ENCODE data around the gene ATP6AP1. TPM values are rescaled to one million over a fixed set of nuclear protein-coding genes. Genes with fewer than 3 reads are reported as not detected.

The ATP6AP1 gene
- total RNA-seq, 1 donor from 2014 or later: 22.6 TPM

GRCh38 chrX:154476821-154477220 lies 48.3 kb downstream of the ATP6AP1 start:
- no peak overlapping the region for H3K27ac ChIP-seq
- TF ChIP-seq EZH2 (IDR thresholded peaks at IDR 0.05): no peak
- no peak for TF ChIP-seq CTCF (IDR thresholded peaks at IDR 0.05)
- no peak for TF ChIP-seq EZH2phosphoT487 (IDR thresholded peaks at IDR 0.05)

GRCh38 chrX:154477891-154478477 lies 49.5 kb downstream of the ATP6AP1 start:
- no peaks in the 10 kb centered on the region for H3F3A ChIP-seq (ENCODE audit: low read depth)
- no peak overlapping the region for H3K9ac ChIP-seq
- peak overlapping the region; percentile 72 for H3K4me2 ChIP-seq
- Mint-ChIP-seq H3K4me1 (peaks cover 5% of the 10 kb centered on the region), H3K36me3 (peaks cover 13% of the 10 kb centered on the region), H3K9me3 (peaks cover 35% of the 10 kb centered on the region), H3K27me3 (ENCODE audit: insufficient read depth, low read depth) (peaks cover 9% of the 10 kb centered on the region), H3K27ac (no peak overlapping the region), H3K4me3 (peak overlapping the region; percentile 89)
- no peaks in the 10 kb centered on the region for H3K79me2 ChIP-seq (ENCODE audit: low read depth)
- no peak for TF ChIP-seq EZH2phosphoT487 (IDR thresholded peaks at IDR 0.05)
- TF ChIP-seq EZH2 (IDR thresholded peaks at IDR 0.05): no peak
- no peak for TF ChIP-seq CTCF (IDR thresholded peaks at IDR 0.05)
- DNase-seq (ENCODE audit: low spot score): no peak
- no peaks in the 10 kb centered on the region for H3K9me3 ChIP-seq (ENCODE audit: low read depth)
- no peaks in the 10 kb centered on the region for H4K20me1 ChIP-seq (ENCODE audit: low read depth)
- H3K27ac ChIP-seq: no peak overlapping the region
- no peaks in the 10 kb centered on the region for H3K36me3 ChIP-seq
- H3K4me1 ChIP-seq: no peaks in the 10 kb centered on the region
- no peaks in the 10 kb centered on the region for H3K27me3 ChIP-seq
- H2AFZ ChIP-seq (replicated peaks): no peak overlapping the region
- H3K4me3 ChIP-seq: peak overlapping the region; percentile 51

More at GRCh38 chrX:154476821-154477220, 48.3 kb downstream of the ATP6AP1 start:
- H3K27ac Mint-ChIP-seq: no peak overlapping the region
- no peaks in the 10 kb centered on the region for H3K4me1 ChIP-seq
- H3K27me3 ChIP-seq: no peaks in the 10 kb centered on the region
- H3K4me2 ChIP-seq: no peak overlapping the region
- peaks cover 5% of the 10 kb centered on the region for H3K27me3 Mint-ChIP-seq (ENCODE audit: insufficient read depth, low read depth)
- peaks cover 13% of the 10 kb centered on the region for H3K36me3 Mint-ChIP-seq
- no peaks in the 10 kb centered on the region for H3K36me3 ChIP-seq
- H4K20me1 ChIP-seq (ENCODE audit: low read depth): no peaks in the 10 kb centered on the region
- no peaks in the 10 kb centered on the region for H3K4me1 Mint-ChIP-seq
- H3K9ac ChIP-seq: no peak overlapping the region
- H3K79me2 ChIP-seq (ENCODE audit: low read depth): no peaks in the 10 kb centered on the region
- no peaks in the 10 kb centered on the region for H3K9me3 ChIP-seq (ENCODE audit: low read depth)
- no peak overlapping the region for H3K4me3 Mint-ChIP-seq
- no peaks in the 10 kb centered on the region for H3F3A ChIP-seq (ENCODE audit: low read depth)
- peaks cover 30% of the 10 kb centered on the region for H3K9me3 Mint-ChIP-seq
- no peak overlapping the region for H3K4me3 ChIP-seq
- no peak for DNase-seq (ENCODE audit: low spot score)
- H2AFZ ChIP-seq (replicated peaks): no peak overlapping the region

GRCh38 chrX:154478728-154479622 lies 50.5 kb downstream of the ATP6AP1 start, which contains the start of gene LAGE3:
Gene LAGE3, minus strand, starts transcription at chrX:154479281. Its CDS starts 366 bp downstream, at chrX:154478915.
- Histone ChIP-seq H2AFZ (replicated peaks) (no peak within 1 kb of the TSS), H3K4me3 (peak within 1 kb of the TSS; percentile 51), H3K79me2 (ENCODE audit: low read depth) (no peaks in the 10 kb centered on the region), H3K27ac (no peak within 1 kb of the TSS), H3K27me3 (no peaks in the 10 kb centered on the region), H3K9ac (no peak within 1 kb of the TSS), H4K20me1 (ENCODE audit: low read depth) (no peaks in the 10 kb centered on the region), H3F3A (ENCODE audit: low read depth) (no peaks in the 10 kb centered on the region), H3K4me2 (peak within 1 kb of the TSS; percentile 72), H3K4me1 (no peaks in the 10 kb centered on the region), H3K36me3 (no peaks in the 10 kb centered on the region), H3K9me3 (ENCODE audit: low read depth) (no peaks in the 10 kb centered on the region)
- H3K27me3 Mint-ChIP-seq (ENCODE audit: insufficient read depth, low read depth): peaks cover 9% of the 10 kb centered on the region
- no peak for TF ChIP-seq EZH2phosphoT487 (IDR thresholded peaks at IDR 0.05)
- TF ChIP-seq EZH2 (IDR thresholded peaks at IDR 0.05): no peak
- no peak for TF ChIP-seq CTCF (IDR thresholded peaks at IDR 0.05)
- H3K36me3 Mint-ChIP-seq: peaks cover 8% of the 10 kb centered on the region
- peaks cover 5% of the 10 kb centered on the region for H3K4me1 Mint-ChIP-seq
- H3K9me3 Mint-ChIP-seq: peaks cover 35% of the 10 kb centered on the region
- peak; percentile 92 for DNase-seq (ENCODE audit: low spot score)
- H3K27ac Mint-ChIP-seq: no peak within 1 kb of the TSS
- peak within 1 kb of the TSS; percentile 89 for H3K4me3 Mint-ChIP-seq
